Stimulated activated CD4-positive, alpha-beta T cell treated with anti-CD3 and anti-CD28 coated beads, Interleukin-1b, Interleukin-23, amount 100 ng/mL, for 24 hours (primary cell): Measurements from ENCODE around the gene P2RX2.
"Not testable (repeated sequence)": the region's sequence is repeated elsewhere in the genome, so short reads cannot be mapped to it uniquely, and the experiment has no call there.

ENCODE experiments used
- DNase-seq, 4 experiments: peaks; one replicate each; pipeline ENCODE4 v3.0.0-alpha.2; 2020; ENCODE audit warnings: low read depth in 4 of 4, low spot score in 1 of 4

The P2RX2 gene

GRCh38 chr12:132583411-132583710 is 35.2 kb upstream of the P2RX2 start:
- DNase-seq: no peak

- no peak for DNase-seq
Measured at GRCh38 chr12:132583736-132584135, 34.8 kb upstream of the P2RX2 start.

GRCh38 chr12:132584429-132584828 is 34.1 kb upstream of the P2RX2 start:
- DNase-seq: no peak

- DNase-seq: no peak
Measured at GRCh38 chr12:132585177-132585576, 33.4 kb upstream of the P2RX2 start.

GRCh38 chr12:132586929-132587328 is 31.6 kb upstream of the P2RX2 start:
- no peak for DNase-seq

- DNase-seq: no peak
Measured at GRCh38 chr12:132587781-132588180, 30.8 kb upstream of the P2RX2 start.

GRCh38 chr12:132588319-132588718 is 30.3 kb upstream of the P2RX2 start:
- no peak for DNase-seq

GRCh38 chr12:132588821-132589669 is 29.5 kb upstream of the P2RX2 start:
- no peak for DNase-seq

GRCh38 chr12:132591107-132591935 is 27.3 kb upstream of the P2RX2 start:
- DNase-seq: no peak

- no peak for DNase-seq
Measured at GRCh38 chr12:132592282-132592970, 26.1 kb upstream of the P2RX2 start.

GRCh38 chr12:132593071-132593470 is 25.5 kb upstream of the P2RX2 start:
- no peak for DNase-seq

- no peak for DNase-seq
Measured at GRCh38 chr12:132593521-132593920, 25.1 kb upstream of the P2RX2 start.

- DNase-seq: no peak
Measured at GRCh38 chr12:132593938-132594358, 24.6 kb upstream of the P2RX2 start.

GRCh38 chr12:132595183-132595582 is 23.4 kb upstream of the P2RX2 start:
- DNase-seq: no peak

- DNase-seq: no peak
Measured at GRCh38 chr12:132596016-132596415, 22.6 kb upstream of the P2RX2 start.

GRCh38 chr12:132597333-132598316 is 21.0 kb upstream of the P2RX2 start:
- DNase-seq: no peak

- not testable (repeated sequence) for DNase-seq
Measured at GRCh38 chr12:132599502-132599901, 19.1 kb upstream of the P2RX2 start.

- no peak for DNase-seq
Measured at GRCh38 chr12:132600048-132601032, 18.2 kb upstream of the P2RX2 start.

- no peak for DNase-seq
Measured at GRCh38 chr12:132601171-132601883, 17.2 kb upstream of the P2RX2 start.
